K562 (cell line): ENCODE results near the gene ZNF627.

Experiments used
- SETDB1 ChIP-seq: IDR thresholded peaks from one replicate; pipeline ENCODE4 v1.6.1; 2012; ENCODE audit warnings: low read length, control low read depth, inconsistent platforms
- TBP ChIP-seq: optimal IDR thresholded peaks from 2 replicates; pipeline ENCODE3; 2011; ENCODE audit warnings: low read depth, low read length, improper control_type of control experiment
- ZNF644 ChIP-seq: fragments of 200-800 bp; sonication (Bioruptor generic); IDR thresholded peaks from 2 replicates; pipeline ENCODE4 v1.6.1; 2016; ENCODE audit warnings: low read depth, missing genetic modification characterization, missing compliant biosample characterization
- ZNF780A ChIP-seq: fragments of 250-450 bp; sonication (Bioruptor Pico); IDR thresholded peaks from 2 replicates; pipeline ENCODE4 v1.5.0; 2021; ENCODE audit warnings: mild to moderate bottlenecking

GRCh38 chr19:11652056-11652455, 54.8 kb downstream of the ZNF627 start:
- TF ChIP-seq ZNF780A = no peak
- TF ChIP-seq TBP = no peak
- no peak for TF ChIP-seq SETDB1
- no peak for TF ChIP-seq ZNF644 (tag)
